SK-N-SH (cell line): ENCODE measurements around the gene KHSRP. TPM values are rescaled to one million over a fixed set of nuclear protein-coding genes. Genes with fewer than 3 reads are reported as not detected.

Source experiments
- CTCF ChIA-PET: fragments of 300-600, 350-600 bp; formaldehyde crosslinking; extraction: SDS; loops from one replicate; lab custom pipeline; 2021; lab: Yijun Ruan, JAX
- POLR2A ChIA-PET: fragments of 350-600 bp; sonication (Branson Sonifier 250); formaldehyde crosslinking; extraction: SDS; loops from one replicate; lab custom pipeline; 2020; ENCODE audit warnings: antibody characterized with exemption, inconsistent platforms; lab: Yijun Ruan, JAX
- DNase-seq: peaks from one replicate; pipeline ENCODE4 v3.0.0; 2012
- H2AFZ ChIP-seq: fragments of 200-600 bp; sonication (generic); 2 replicates; pipeline ENCODE4 v1.8.1; 2016; ENCODE audit warnings: antibody characterized with exemption, mild to moderate bottlenecking, low read depth
- H3F3A ChIP-seq: fragments of 200-600 bp; sonication (generic); replicated peaks from 2 replicates; pipeline ENCODE3; 2016; ENCODE audit warnings: antibody characterized with exemption, mild to moderate bottlenecking; ENCODE audit not compliant: insufficient read depth
- H3K27ac ChIP-seq, 2 experiments: fragments of 200-500 bp in 1 of 2; fragments of 200-600 bp in 1 of 2; sonication (Bioruptor generic) in 1 of 2; sonication (generic), shearing (Covaris generic) in 1 of 2; 2 replicates each; pipeline versions ENCODE4 v1.5.1 to v1.6.1; 2014 to 2016; ENCODE audit warnings: low read depth in 2 of 2, inconsistent platforms in 1 of 2, low read length in 1 of 2, mild to moderate bottlenecking in 1 of 2, mixed read lengths in 1 of 2
- H3K27me3 ChIP-seq: fragments of 200-600 bp; sonication (generic), shearing (Covaris generic); 2 replicates; pipeline ENCODE4 v1.6.1; 2016; ENCODE audit warnings: mixed run types; ENCODE audit not compliant: insufficient read depth
- H3K36me3 ChIP-seq, 2 experiments: fragments of 200-500 bp in 1 of 2; fragments of 200-600 bp in 1 of 2; sonication (Bioruptor generic) in 1 of 2; sonication (generic) in 1 of 2; replicated peaks in 1 of 2; 2 replicates each; pipeline versions ENCODE3 to v1.5.1; 2014 to 2016; ENCODE audit warnings: low read length in 1 of 2, mild to moderate bottlenecking in 1 of 2; ENCODE audit not compliant: insufficient read depth in 2 of 2, control insufficient read depth in 1 of 2
- H3K4me1 ChIP-seq, 2 experiments: fragments of 200-500 bp in 1 of 2; fragments of 200-600 bp in 1 of 2; sonication (Bioruptor generic) in 1 of 2; sonication (generic), shearing (Covaris generic) in 1 of 2; 2 replicates each; pipeline versions ENCODE4 v1.5.1 to v1.6.1; 2014 to 2016; ENCODE audit warnings: low read depth in 1 of 2, low read length in 1 of 2, mixed run types in 1 of 2; ENCODE audit not compliant: insufficient read depth in 2 of 2, control insufficient read depth in 1 of 2
- H3K4me2 ChIP-seq: fragments of 200-600 bp; sonication (generic), shearing (Covaris generic); 2 replicates; pipeline ENCODE4 v1.6.1; 2017; ENCODE audit warnings: mixed run types
- H3K4me3 ChIP-seq, 2 experiments: fragments of 200-500 bp in 1 of 2; fragments of 200-600 bp in 1 of 2; sonication (Bioruptor generic) in 1 of 2; sonication (generic), shearing (Covaris generic) in 1 of 2; 2 replicates each; pipeline versions ENCODE4 v1.5.1 to v1.8.1; 2014 to 2016; ENCODE audit warnings: low read depth in 2 of 2, inconsistent platforms in 1 of 2, low read length in 1 of 2, mild to moderate bottlenecking in 1 of 2, mixed read lengths in 1 of 2, moderate library complexity in 1 of 2
- H3K79me2 ChIP-seq: fragments of 200-600 bp; sonication (generic); 2 replicates; pipeline ENCODE4 v1.8.1; 2017; ENCODE audit warnings: mild to moderate bottlenecking; ENCODE audit not compliant: insufficient read depth
- H3K9ac ChIP-seq: fragments of 200-600 bp; sonication (generic); 2 replicates; pipeline ENCODE4 v1.6.1; 2017; ENCODE audit warnings: mixed run types
- H3K9me2 ChIP-seq: fragments of 200-600 bp; sonication (generic); 2 replicates; pipeline ENCODE4 v1.6.1; 2017; ENCODE audit warnings: mixed run types
- H3K9me3 ChIP-seq: fragments of 200-600 bp; sonication (generic); 2 replicates; pipeline ENCODE4 v1.6.1; 2017; ENCODE audit warnings: mixed run types, mild to moderate bottlenecking, moderate library complexity
- H4K20me1 ChIP-seq: fragments of 200-600 bp; sonication (generic); 2 replicates; pipeline ENCODE4 v1.6.1; 2017; ENCODE audit warnings: mild to moderate bottlenecking, mixed run types; ENCODE audit not compliant: insufficient read depth
- CHD2 ChIP-seq: fragments of 150-350 bp; IDR thresholded peaks from 2 replicates; pipeline ENCODE4 v1.6.1; 2018; ENCODE audit warnings: low read length; ENCODE audit not compliant: partially characterized antibody
- ELF1 ChIP-seq: IDR thresholded peaks from 2 replicates; pipeline ENCODE4 v1.4.0; 2012
- EP300 ChIP-seq, 2 experiments: IDR thresholded peaks; 2 replicates each; pipeline versions ENCODE4 v1.4.0 to v1.6.1; 2012; ENCODE audit warnings: borderline replicate concordance in 1 of 2, low read depth in 1 of 2, low read length in 1 of 2
- EZH2phosphoT487 ChIP-seq: fragments of 200-600 bp; sonication (generic); IDR thresholded peaks from 2 replicates; pipeline ENCODE4 v1.6.1; 2017; ENCODE audit warnings: low read depth, mixed run types, mild to moderate bottlenecking, antibody characterized with exemption, moderate library complexity, borderline replicate concordance
- FOXJ3 ChIP-seq: sonication (generic); formaldehyde crosslinking; IDR thresholded peaks from 2 replicates; pipeline ENCODE4 v1.5.1; 2020; ENCODE audit warnings: mild to moderate bottlenecking, missing genetic modification reagents
- JUND ChIP-seq: IDR thresholded peaks from 2 replicates; pipeline ENCODE4 v1.4.0; 2012
- MEF2A ChIP-seq: IDR thresholded peaks from 2 replicates; pipeline ENCODE4 v1.4.0; 2012; ENCODE audit warnings: low read depth, borderline replicate concordance
- POLR2AphosphoS5 ChIP-seq: IDR thresholded peaks from 2 replicates; pipeline ENCODE4 v1.6.1; 2012; ENCODE audit warnings: low read depth, low read length
- RAD21 ChIP-seq: IDR thresholded peaks from 2 replicates; pipeline ENCODE4 v1.6.1; 2012; ENCODE audit warnings: mild to moderate bottlenecking, low read length
- RCOR1 ChIP-seq: fragments of 150-350 bp; IDR thresholded peaks from 2 replicates; pipeline ENCODE4 v1.6.1; 2017; ENCODE audit warnings: antibody characterized with exemption, low read length
- RFX5 ChIP-seq: IDR thresholded peaks from 2 replicates; pipeline ENCODE4 v1.6.1; 2012; ENCODE audit warnings: mild to moderate bottlenecking, improper control_type of control experiment, low read length
- RXRA ChIP-seq: IDR thresholded peaks from 2 replicates; pipeline ENCODE4 v1.4.0; 2012; ENCODE audit warnings: low read depth, mild to moderate bottlenecking, borderline replicate concordance
- SMC3 ChIP-seq: IDR thresholded peaks from 2 replicates; pipeline ENCODE4 v1.6.1; 2012; ENCODE audit warnings: low read depth, low read length, improper control_type of control experiment
- TAF1 ChIP-seq: IDR thresholded peaks from 2 replicates; pipeline ENCODE4 v1.6.1; 2012; ENCODE audit warnings: low read depth, mild to moderate bottlenecking, low read length, moderate library complexity, borderline replicate concordance
- TEAD4 ChIP-seq: IDR thresholded peaks from 2 replicates; pipeline ENCODE4 v1.4.0; 2012; ENCODE audit warnings: mild to moderate bottlenecking, borderline replicate concordance; ENCODE audit not compliant: insufficient read depth
- WGBS: methylation state at CpG from one replicate; pipeline ENCODE4 v1.1.6; 2017; ENCODE audit warnings: low lambda C conversion rate; 5-methylcytosine and 5-hydroxymethylcytosine counted together
- polyA plus RNA-seq, 3 experiments: library from polyadenylated mRNA; depleted of rRNA; stranded (reverse); fragments of >200 nt; gene quantifications; 2 replicates each; pipeline ENCODE4 v1.2.3, GENCODE V29; 2012
- TF ChIP-seq, protein P1 (sequence below): IDR thresholded peaks from 2 replicates; pipeline ENCODE4 v1.4.0; 2012; ENCODE audit warnings: low read depth, borderline replicate concordance
- TF ChIP-seq, protein P2 (sequence below): IDR thresholded peaks from 2 replicates; pipeline ENCODE4; 2012
- TF ChIP-seq, protein P3 (sequence below): fragments of 150-350 bp; IDR thresholded peaks from 2 replicates; pipeline ENCODE4 v1.6.1; 2016; ENCODE audit warnings: mild to moderate bottlenecking, low read depth, low read length
- TF ChIP-seq, protein P4 (sequence below): IDR thresholded peaks from 2 replicates; pipeline ENCODE4 v1.6.1; 2012; ENCODE audit warnings: mild to moderate bottlenecking, low read depth, low read length, moderate library complexity

The KHSRP gene
- polyA plus RNA-seq, 1 of the 3 experiments (the other 2 are of a cell fraction), result 96.8 TPM

DNA sequence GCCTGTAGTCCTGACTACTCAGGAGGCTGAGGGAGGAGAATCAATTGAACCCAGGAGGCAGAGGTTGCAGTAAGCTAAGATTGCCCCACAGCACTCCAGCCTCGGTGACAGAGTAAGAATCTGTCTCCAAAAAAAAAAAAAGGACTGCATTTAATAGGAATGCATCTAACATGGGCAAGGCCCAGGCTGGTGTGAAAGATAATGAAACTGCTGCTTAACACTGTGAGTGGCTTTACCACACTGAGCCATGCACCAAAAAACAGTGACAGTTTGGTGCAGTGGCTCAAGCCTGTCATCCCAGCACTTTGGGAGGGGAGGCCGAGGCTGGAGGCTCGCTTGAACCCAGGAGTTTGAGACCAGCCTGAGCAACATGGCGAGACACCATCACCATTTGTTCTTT is 40.2 kb downstream of the KHSRP start (continued):
- TF ChIP-seq, protein P1, sequence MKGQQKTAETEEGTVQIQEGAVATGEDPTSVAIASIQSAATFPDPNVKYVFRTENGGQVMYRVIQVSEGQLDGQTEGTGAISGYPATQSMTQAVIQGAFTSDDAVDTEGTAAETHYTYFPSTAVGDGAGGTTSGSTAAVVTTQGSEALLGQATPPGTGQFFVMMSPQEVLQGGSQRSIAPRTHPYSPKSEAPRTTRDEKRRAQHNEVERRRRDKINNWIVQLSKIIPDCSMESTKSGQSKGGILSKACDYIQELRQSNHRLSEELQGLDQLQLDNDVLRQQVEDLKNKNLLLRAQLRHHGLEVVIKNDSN, result no peak
- TF ChIP-seq CHD2, result no peak
- TF ChIP-seq, protein P2, sequence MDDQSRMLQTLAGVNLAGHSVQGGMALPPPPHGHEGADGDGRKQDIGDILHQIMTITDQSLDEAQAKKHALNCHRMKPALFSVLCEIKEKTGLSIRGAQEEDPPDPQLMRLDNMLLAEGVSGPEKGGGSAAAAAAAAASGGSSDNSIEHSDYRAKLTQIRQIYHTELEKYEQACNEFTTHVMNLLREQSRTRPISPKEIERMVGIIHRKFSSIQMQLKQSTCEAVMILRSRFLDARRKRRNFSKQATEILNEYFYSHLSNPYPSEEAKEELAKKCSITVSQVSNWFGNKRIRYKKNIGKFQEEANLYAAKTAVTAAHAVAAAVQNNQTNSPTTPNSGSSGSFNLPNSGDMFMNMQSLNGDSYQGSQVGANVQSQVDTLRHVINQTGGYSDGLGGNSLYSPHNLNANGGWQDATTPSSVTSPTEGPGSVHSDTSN, result no peak
- TF ChIP-seq, protein P3, sequence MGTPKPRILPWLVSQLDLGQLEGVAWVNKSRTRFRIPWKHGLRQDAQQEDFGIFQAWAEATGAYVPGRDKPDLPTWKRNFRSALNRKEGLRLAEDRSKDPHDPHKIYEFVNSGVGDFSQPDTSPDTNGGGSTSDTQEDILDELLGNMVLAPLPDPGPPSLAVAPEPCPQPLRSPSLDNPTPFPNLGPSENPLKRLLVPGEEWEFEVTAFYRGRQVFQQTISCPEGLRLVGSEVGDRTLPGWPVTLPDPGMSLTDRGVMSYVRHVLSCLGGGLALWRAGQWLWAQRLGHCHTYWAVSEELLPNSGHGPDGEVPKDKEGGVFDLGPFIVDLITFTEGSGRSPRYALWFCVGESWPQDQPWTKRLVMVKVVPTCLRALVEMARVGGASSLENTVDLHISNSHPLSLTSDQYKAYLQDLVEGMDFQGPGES, result no peak
- no peak for TF ChIP-seq EP300 (IDR thresholded peaks at IDR 0.05; ENCODE audit: borderline replicate concordance in 1 of 2, low read depth in 1 of 2, low read length in 1 of 2)
- TF ChIP-seq TAF1, result no peak
- no peak for TF ChIP-seq MEF2A

DNA sequence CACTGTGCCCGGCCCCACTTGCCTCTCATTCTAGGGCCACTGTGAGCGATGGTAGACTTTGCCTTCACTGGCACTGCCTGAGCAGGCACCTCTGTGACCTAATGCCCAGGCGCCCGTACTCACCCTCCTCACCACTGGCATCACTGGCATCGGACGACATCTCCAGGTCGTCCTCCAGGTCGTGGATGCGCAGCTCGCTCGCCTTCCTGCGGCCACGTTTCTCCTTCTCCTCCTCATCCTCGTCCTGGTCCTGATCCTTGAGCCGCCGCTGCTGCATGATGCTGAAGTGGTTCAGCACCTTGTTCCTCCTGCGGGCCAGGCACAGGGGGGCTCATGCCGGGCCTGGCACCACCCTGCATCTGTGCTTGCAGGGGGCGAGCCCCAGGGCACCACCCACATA is 41.4 kb downstream of the KHSRP start:
- Histone ChIP-seq H3K79me2 (no peaks in the 10 kb centered on the region), H3K9me2 (no peaks in the 10 kb centered on the region), H3F3A (peaks cover 15% of the 10 kb centered on the region), H3K4me3 (no peak overlapping the region), H3K36me3 (peaks cover 46 to 48% of the 10 kb centered on the region in 2 experiments), H3K27me3 (no peaks in the 10 kb centered on the region), H2AFZ (no peak overlapping the region), H3K4me2 (no peak overlapping the region), H3K9ac (no peak overlapping the region), H4K20me1 (no peaks in the 10 kb centered on the region), H3K4me1 (no peaks in the 10 kb centered on the region), H3K9me3 (no peaks in the 10 kb centered on the region), H3K27ac (no peak overlapping the region)
- no peak for TF ChIP-seq RAD21
- TF ChIP-seq MEF2A, result no peak
- no peak for TF ChIP-seq EP300 (IDR thresholded peaks at IDR 0.05; ENCODE audit: borderline replicate concordance in 1 of 2, low read depth in 1 of 2, low read length in 1 of 2)
- TF ChIP-seq RFX5, result no peak
- TF ChIP-seq SMC3, result no peak
- no peak for TF ChIP-seq RXRA
- no peak for TF ChIP-seq POLR2AphosphoS5
- TF ChIP-seq TEAD4, result no peak
- TF ChIP-seq RCOR1, result no peak
- TF ChIP-seq, protein P3, result no peak
- TF ChIP-seq ELF1, result no peak
- no peak for TF ChIP-seq EZH2phosphoT487
- TF ChIP-seq, protein P4, sequence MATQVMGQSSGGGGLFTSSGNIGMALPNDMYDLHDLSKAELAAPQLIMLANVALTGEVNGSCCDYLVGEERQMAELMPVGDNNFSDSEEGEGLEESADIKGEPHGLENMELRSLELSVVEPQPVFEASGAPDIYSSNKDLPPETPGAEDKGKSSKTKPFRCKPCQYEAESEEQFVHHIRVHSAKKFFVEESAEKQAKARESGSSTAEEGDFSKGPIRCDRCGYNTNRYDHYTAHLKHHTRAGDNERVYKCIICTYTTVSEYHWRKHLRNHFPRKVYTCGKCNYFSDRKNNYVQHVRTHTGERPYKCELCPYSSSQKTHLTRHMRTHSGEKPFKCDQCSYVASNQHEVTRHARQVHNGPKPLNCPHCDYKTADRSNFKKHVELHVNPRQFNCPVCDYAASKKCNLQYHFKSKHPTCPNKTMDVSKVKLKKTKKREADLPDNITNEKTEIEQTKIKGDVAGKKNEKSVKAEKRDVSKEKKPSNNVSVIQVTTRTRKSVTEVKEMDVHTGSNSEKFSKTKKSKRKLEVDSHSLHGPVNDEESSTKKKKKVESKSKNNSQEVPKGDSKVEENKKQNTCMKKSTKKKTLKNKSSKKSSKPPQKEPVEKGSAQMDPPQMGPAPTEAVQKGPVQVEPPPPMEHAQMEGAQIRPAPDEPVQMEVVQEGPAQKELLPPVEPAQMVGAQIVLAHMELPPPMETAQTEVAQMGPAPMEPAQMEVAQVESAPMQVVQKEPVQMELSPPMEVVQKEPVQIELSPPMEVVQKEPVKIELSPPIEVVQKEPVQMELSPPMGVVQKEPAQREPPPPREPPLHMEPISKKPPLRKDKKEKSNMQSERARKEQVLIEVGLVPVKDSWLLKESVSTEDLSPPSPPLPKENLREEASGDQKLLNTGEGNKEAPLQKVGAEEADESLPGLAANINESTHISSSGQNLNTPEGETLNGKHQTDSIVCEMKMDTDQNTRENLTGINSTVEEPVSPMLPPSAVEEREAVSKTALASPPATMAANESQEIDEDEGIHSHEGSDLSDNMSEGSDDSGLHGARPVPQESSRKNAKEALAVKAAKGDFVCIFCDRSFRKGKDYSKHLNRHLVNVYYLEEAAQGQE, result no peak
- no peak for TF ChIP-seq JUND
- TF ChIP-seq FOXJ3 (CRISPR knock-in tag), result no peak
- no peak for DNase-seq
- WGBS, result over 99% methylated on average over 13 of the region's 19 CpGs
- ChIA-PET POLR2A (interaction anchor here (1.3 kb wide), 1 partner anchor 10 kb away, joined by 3 read pairs; the partner anchor contains the start of gene ALKBH7), CTCF (no interaction called here)
